NCI-H82 (cell line): ENCODE measurements around the gene SF3A2.
"Not testable (repeated sequence)": the region's sequence is repeated elsewhere in the genome, so short reads cannot be mapped to it uniquely, and the experiment has no call there.

Source experiments
- DNase-seq: peaks from one replicate; lab custom pipeline; 2025; lab: John Stamatoyannopoulos, UW

The SF3A2 gene

GRCh38 chr19:2236314-2237050, at the start of gene SF3A2, which contains the start of gene PLEKHJ1:
TSS of gene SF3A2 (plus strand) at chr19:2236824. CDS start at chr19:2243419, 6,595 bp downstream.
TSS of gene PLEKHJ1 (minus strand) at chr19:2236329. CDS start at chr19:2236248, 81 bp downstream.
- peak; percentile 98 for DNase-seq

GRCh38 chr19:2187159-2187558, 49.5 kb upstream of the SF3A2 start:
- no peak for DNase-seq

- no peak for DNase-seq
These were observed 47.8 kb upstream of the SF3A2 start for GRCh38 chr19:2188708-2189385.

- DNase-seq: no peak
These were observed 46.7 kb upstream of the SF3A2 start for GRCh38 chr19:2189880-2190279.

GRCh38 chr19:2190848-2191455, 45.7 kb upstream of the SF3A2 start:
- DNase-seq: no peak

GRCh38 chr19:2191456-2192310, 44.9 kb upstream of the SF3A2 start:
- no peak for DNase-seq

- no peak for DNase-seq
These were observed 43.8 kb upstream of the SF3A2 start for GRCh38 chr19:2192862-2193261.

- no peak for DNase-seq
These were observed 42.8 kb upstream of the SF3A2 start for GRCh38 chr19:2193807-2194206.

GRCh38 chr19:2194513-2195078, 42.0 kb upstream of the SF3A2 start:
- DNase-seq: no peak

- DNase-seq: no peak
These were observed 41.3 kb upstream of the SF3A2 start for GRCh38 chr19:2195361-2195760.

GRCh38 chr19:2195914-2196313, 40.7 kb upstream of the SF3A2 start:
- no peak for DNase-seq

- no peak for DNase-seq
These were observed 39.4 kb upstream of the SF3A2 start for GRCh38 chr19:2197270-2197669.

- no peak for DNase-seq
These were observed 38.3 kb upstream of the SF3A2 start for GRCh38 chr19:2198317-2198716.

- peak; percentile 7 for DNase-seq
These were observed 37.4 kb upstream of the SF3A2 start for GRCh38 chr19:2199215-2199614.

- DNase-seq: no peak
These were observed 36.6 kb upstream of the SF3A2 start for GRCh38 chr19:2199861-2200623.

- DNase-seq: not testable (repeated sequence)
These were observed 35.9 kb upstream of the SF3A2 start for GRCh38 chr19:2200624-2201294.

- DNase-seq: no peak
These were observed 35.0 kb upstream of the SF3A2 start for GRCh38 chr19:2201473-2202148.

GRCh38 chr19:2202366-2202765, 34.3 kb upstream of the SF3A2 start:
- DNase-seq: no peak

GRCh38 chr19:2207008-2207407, 29.6 kb upstream of the SF3A2 start:
- DNase-seq: no peak
